AG08396 (cell line): Measurements from ENCODE around the gene MAML3.

Experiments used
- DNase-seq: peaks from one replicate; pipeline ENCODE4 v3.0.0; 2012; ENCODE audit warnings: low spot score, mixed read lengths

Gene MAML3

DNA sequence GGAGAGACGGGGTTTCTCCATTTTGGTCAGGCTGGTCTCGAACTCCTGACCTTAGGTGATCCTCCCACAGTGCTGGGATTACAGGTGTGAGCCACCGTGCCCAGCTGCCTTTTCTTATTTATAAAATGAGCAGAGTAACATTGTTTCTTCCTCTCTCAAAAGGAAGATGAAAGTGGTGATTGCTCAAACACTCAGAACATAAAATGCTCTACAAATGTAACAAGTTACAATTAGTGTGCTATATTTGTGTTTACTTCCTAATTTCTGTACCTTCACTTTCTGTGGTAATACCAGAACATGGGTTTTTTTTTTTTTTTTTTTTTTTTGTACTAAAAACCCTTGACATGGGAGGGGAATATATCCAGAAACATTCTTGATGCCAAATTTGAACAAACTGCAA lies 290.5 kb downstream of the MAML3 start:
- DNase-seq: no peak

DNA sequence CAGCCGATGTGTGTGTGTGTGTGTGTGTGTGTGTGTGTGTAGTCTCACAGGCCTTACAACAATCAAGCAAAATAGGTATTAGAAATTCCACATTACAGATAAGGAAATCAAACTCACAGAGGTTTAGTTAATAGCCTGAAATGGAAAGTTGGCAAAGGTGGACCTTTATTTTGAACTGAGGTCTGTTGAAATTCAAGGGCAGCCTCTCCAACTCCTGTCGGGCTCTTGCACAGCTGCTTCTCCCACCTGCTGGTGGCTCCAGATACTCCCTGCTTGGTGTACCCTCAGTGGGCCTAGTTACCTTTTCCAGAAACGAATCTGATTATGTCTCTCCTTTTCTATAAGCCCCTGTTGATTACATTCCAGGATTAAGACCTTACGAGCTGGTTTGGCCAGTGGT lies 292.5 kb downstream of the MAML3 start:
- no peak for DNase-seq

DNA sequence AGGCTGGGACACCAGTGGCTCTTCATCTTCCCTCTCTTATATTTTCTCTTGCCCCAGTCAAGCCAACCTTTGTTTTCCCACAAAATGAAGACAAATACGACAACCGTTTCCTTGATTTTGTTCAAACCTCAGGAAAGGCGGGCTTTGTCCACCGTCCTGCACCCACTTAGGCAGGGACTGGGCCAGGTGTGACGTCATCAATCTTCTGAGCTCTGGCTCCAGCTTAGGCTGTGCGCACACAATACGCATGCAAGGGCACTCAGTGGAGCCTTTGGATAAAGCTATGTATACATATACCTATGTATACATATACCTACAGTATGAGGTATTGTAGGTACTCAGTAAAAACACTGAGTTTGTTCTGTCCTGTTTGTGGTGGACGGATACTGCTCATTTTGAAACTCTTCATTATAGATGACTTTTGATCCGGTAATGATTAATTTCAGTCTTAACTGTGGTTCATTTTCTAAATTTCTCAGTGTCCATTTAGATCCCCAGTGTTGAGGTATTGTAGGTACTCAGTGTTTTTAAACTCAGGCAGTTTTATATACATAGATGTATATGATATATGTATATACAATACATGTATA lies 293.5 kb downstream of the MAML3 start:
- no peak for DNase-seq

DNA sequence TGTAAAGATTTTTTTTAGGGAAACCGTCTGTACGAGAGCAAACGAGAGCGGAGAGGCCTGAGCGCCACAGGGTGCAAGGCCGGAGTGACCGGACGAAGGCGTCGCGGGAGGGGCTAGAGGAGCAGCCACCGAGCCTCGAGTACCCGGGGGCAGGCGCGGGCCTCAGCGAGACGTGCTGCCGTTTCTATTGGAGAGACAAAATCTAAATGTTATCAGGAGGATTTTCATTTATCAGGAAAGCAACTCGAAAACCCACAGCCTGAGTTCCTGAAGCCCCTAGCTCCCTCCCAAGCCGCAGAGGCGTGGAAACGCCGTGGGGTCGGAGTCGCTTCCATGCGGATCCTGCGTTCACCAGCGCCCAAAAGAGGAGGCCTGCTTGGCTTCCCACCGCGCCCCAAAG lies 294.1 kb downstream of the MAML3 start:
- DNase-seq: no peak

DNA sequence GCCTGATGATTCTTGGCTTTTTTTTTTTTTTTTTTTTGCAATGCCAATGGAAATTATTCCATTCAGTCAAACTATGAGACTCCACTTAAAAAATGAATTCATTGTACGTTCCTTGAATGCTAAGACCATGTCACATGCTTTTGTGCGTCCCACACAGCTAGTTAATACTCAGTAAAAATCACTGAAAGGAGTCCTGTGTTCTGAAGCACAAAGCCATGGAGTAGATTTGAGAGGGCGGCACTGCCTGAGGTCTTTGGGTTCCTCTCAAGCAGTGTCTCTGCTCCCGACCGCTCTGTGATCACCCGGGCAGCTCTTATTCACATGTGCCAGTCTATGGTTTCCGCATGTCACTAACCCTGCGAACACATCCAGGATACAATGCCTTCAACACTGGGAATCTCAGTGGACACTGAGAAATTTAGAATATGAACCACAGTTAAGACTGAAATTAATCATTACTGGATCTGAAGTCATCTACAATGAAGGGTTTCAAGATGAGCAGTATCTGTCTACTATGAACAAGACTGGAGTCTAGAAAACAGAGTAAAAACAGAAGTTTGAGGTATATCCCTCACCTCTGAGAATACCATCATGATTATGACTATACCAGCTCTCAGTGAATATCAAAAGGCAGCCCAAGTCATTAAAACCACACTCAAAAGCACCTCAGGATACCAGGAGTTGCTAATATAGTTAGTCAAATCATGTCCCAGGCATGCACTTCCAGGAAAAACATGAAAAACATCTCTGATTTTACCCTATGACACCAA lies 295.4 kb downstream of the MAML3 start:
- DNase-seq: no peak

DNA sequence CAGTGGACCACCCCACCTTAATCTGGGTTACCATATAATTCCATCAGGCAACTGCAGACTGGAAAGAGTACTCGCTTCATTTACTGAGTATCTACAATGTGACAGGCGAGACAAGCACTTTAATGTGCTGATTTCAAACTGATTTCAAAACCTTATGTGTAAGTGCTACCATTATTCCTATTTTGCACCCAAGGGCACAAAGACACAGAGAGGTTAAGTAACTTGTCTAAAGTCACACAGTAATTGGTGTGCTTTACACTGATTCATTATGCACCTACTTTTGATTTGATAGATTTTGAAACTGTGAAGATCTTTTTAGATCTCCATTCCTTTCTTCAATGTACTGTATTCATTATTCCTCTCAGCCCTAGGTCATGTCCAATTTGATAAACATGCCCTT lies 296.0 kb downstream of the MAML3 start:
- no peak for DNase-seq

DNA sequence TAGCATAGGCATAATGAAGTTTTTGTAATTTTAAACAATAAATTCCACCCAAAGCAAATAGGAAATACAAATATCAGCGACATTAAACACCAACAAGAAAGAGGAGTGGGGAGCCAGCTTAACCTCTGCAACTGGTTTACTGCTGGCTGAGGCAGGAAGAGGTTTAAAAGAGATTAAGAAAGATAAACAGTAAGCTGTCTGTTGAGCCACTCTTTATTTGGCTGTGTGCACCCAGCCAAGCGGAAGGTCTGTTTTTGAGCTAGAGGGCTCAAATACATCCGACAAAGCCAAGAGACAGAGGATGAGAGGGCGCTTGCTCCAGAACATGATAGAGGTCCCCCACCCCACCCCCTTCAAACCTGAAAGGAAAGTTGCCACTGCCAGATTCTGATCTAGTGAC lies 297.0 kb downstream of the MAML3 start:
- DNase-seq: no peak

DNA sequence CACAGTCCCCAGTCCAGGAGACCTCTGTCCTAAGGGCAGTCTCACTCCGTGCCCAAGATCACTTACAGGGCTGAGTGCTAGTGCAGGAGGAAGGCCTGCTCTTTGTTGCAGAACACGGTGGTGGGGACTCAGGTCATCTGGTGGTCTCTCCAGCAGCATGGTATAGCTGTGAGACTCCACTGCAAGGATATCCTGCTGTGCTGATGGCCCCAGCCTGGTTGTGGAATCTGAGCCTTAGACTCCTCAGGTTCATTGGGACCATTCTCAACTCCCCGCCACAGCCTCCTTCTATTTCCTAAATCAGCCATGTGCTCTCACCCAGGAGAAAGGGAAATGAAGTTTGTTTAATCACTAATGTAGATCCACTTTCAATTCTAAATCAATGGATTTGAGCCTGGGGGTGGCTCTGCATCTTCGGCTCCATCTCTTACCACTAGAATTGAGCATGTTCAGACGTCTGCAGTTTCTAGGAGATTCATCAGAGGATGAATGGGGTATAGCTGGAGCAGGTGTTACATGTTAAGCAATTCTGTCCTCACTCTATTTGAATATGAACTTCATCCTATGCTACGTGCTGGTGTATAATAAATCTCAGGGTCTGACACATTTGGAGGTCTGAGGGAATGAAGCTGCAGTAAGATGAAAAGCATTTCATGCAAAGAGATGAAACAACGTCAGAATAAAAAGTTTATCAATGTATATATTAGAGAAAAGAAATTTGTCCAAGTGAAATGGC lies 299.1 kb downstream of the MAML3 start:
- DNase-seq: no peak

DNA sequence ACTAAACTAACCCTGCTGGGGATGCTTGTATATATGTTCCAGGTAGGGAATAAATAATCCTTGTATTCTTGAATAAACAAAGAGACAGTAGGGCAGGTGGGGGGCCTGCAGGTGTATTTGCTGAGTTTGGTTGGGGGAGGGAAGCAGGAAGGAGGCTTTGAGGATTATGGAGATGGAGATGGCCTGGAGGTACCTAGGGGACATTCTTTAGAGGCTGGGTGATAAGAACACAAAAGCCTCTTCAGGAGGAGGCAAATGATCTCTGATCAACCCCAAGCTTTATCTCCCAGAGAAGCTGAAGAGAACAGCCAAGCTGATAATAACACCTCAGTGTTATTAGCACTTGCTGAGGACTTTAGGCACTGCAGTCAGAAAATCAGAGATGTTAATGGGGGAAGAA lies 300.7 kb downstream of the MAML3 start:
- no peak for DNase-seq

DNA sequence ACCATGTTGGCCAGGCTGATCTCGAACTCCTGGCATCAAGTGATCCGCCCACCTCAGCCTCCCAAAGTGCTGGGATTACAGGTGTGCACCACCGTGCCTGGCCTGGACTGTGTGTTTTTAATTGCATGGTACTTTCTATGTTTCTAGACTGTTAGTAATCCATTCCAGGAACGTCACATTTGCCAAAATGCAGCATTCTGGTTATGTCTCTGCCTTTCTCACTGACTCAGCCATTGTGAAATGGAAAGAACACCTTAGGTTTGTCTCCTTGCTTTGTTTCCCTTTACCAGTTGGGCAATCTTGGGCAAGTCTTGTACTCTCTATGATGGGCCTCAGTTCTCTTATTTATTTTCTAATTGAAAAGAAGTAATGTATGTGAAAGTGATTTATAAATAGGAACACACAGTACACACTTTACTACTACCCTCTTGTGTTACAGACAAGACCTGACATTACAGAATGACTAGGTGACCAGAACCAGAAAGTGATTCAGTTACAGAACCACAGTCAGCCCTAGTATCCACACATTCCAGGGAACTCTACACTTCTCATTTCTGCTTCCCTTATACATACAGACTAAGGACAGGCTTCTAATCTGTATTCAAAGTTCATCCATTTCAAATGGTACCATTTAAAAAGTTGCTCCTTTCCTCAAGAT lies 301.2 kb downstream of the MAML3 start:
- no peak for DNase-seq

DNA sequence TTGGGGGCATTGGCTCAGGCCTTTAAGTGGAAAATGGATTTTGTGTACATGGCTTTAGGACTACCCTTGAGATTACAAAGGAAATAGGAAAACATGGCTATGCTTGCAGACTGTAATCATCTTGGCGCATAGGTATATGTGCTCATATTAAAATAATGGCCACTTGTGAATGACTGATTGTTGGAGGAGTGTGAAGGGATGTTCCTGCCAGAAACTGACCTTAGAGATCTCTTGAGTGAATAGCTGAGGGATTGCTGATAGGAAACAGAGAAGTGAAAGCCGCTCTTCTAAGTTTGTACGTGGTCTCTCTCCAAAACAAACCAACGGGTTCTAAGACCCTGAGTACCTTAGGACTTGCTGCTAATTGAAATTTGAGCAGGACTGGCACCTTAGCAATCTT lies 302.3 kb downstream of the MAML3 start:
- DNase-seq: no peak

DNA sequence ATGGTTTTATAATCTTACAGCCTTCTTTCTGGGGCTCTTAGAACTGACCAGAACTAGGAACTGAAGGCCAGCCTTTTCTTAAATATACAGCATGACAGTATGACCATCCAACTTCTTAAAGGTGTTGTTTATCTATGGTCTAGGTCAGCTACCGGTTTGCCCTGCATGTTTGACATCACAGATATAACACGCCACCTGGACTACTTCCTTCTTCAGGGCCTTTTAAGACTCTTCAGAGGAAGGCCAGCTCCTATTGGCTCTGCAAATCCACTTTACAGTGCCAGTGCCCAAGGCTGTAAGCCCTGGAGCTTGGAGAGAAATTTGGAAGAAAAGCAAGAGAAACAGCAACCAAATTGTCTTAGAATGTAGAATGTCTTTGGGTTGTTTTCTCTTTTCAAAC lies 302.9 kb downstream of the MAML3 start:
- DNase-seq: no peak

DNA sequence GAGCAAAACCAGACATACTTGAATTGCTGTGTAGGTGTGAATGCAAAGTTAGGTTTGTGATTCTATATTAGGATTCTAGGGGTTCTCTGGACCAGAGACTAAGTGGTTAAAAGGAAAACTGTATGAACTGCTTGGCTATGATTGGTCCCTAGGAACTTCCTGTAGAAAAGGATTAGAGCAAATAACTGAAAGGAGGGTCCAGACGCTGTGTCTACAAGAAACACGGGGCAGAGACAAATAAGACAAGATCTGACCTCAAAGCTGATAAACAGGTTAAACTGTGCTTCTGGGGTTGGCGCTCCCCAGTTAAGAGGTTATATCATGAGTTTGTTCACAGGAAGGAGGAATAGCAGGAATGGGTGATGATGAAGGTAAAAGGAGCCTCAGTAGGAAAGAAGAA lies 304.8 kb downstream of the MAML3 start:
- DNase-seq: no peak

DNA sequence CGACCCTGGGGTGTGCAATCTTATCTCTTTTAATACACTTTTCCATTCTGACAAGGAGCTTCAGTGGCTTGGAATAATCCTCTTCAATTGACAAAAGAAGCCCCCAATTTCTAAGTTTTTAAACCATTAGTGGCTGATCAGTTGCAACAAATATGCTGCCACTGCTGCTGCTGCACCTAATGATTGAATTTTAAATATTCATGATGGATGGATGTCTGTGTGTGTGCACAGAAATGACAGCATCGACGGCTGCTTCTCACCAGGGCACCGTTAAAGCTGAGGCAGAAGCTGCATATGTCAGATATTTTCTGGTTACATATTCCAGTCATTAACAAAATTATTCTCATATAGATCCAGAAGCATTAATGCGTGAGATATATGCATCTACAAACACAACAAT lies 306.0 kb downstream of the MAML3 start:
- DNase-seq: no peak

DNA sequence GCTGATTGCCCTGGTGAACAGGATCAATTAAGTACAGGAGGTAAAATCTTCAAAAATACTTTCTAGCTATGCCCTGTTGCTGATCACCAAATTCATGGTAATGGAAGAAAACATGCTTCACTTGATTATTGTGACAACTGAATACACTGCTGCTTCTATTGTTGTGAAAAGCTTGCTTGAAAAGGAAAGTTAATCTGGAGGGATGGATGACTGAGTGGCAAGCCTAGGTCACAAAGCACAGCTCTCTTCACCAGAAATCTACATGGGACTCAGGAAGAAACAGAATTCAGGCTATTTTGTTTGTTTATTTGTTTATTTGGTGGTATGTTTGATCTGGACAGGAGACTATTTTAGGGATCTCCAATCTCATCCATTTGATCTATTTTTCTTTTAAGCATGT lies 306.4 kb downstream of the MAML3 start:
- DNase-seq: no peak

DNA sequence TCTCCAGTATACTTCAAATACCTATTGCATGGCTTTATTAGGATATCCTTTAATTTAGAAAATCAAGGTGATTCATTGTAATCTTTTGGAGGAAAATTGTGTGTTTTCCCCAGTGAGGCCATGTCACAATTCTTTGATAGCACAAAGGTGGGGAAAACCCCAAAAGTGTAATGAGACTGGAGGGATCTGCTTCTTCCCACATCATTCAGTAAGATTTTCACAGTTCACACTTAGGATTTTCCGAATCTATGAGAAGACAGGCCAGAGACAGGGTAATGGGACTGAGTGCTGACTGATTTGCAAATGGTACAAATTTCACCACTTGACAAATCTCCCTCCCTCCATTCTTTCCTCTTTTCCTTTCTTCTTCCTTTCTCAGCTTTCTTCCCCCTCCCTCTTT lies 307.2 kb downstream of the MAML3 start:
- DNase-seq: no peak

DNA sequence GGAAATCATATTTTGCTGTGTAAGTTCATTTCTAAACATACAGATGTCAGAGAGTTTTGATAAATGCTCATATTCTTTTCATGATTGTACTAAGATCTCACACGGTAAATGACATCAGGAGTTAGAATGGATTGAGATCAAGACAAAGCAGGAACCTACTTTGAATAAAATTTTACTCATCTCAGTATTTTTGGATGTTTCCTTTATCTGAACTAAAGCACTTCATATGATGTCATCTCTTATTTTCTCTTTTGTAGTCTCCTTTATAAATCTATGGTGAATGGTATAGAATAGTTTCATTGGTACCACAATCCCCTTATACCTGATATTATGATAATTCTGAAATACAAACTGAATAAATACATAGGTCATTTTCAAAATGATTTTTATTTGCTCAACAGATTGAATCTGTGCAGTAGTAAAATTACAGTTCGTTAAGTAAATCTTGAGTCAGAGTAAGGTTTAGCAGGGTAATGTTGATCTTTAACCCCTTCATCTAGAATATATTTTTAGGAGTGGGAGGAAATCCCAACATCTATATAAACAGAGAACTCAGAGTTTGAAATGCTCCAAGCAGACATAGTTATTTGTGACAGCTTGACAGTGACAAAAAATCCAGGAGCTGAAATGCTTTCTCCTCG lies 308.4 kb downstream of the MAML3 start:
- DNase-seq: no peak

DNA sequence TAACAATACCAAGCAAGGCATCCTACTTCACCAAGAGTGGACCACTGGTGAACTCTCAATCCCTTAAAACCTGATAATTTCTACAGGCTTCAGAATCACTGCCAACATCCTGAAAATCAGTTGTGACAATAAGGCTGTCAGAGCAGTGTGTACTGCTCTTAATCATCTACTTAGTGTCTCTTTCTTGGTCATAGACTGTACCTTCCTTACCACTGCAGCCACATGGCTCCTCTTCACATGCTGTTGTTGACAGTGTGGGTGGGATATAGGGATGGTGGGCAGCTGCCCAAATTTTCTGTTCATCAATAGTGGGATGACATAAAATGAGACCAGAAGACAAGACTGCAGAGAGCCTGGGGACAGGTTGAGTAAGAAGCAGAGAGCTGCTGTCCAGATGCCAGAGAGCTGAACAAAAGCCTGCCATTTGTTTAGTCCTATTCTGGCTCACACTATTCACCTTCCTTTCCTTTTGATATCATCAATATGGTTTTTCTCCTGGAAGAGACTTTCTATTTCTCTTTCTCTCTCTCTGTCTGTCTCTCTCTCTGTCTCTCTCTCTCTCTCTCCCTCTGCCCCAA lies 309.4 kb downstream of the MAML3 start:
- DNase-seq: no peak

DNA sequence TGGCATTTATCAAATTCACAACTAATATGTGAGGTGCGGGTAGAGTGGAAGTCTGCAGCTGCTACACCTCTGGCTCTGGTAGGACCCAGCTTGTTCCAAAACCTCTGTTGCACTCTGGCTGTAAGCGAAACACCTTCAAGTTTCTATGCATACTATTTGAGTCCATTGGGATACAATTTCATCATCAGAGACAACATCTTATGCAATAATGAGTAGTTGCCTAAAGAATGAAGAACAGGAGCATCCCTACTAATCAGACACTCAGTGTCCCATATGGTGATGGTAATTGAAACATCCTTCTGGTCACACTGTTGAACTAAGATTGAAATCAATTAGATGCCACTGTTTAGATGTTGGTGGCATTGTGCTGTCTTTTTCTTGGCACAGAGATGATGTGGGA lies 309.9 kb downstream of the MAML3 start:
- no peak for DNase-seq

DNA sequence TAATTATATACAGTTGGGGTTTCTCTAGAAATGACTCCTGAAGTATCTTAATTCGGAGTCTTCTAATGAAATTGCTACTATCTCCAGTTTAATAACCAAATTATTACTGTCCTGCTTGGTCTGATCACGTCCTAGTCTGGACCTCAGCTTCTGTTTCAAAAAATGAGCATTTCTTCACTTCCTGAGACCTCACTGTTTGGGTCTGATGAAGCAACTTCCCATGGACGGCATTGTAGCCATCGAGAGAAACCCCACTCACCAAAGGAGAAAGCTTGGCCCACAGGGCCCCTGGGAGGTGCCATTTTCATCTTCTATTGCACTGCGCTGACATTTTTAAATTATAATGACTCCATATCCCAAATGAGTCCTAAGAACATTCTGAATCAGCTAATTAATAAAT lies 310.3 kb downstream of the MAML3 start:
- DNase-seq: no peak

DNA sequence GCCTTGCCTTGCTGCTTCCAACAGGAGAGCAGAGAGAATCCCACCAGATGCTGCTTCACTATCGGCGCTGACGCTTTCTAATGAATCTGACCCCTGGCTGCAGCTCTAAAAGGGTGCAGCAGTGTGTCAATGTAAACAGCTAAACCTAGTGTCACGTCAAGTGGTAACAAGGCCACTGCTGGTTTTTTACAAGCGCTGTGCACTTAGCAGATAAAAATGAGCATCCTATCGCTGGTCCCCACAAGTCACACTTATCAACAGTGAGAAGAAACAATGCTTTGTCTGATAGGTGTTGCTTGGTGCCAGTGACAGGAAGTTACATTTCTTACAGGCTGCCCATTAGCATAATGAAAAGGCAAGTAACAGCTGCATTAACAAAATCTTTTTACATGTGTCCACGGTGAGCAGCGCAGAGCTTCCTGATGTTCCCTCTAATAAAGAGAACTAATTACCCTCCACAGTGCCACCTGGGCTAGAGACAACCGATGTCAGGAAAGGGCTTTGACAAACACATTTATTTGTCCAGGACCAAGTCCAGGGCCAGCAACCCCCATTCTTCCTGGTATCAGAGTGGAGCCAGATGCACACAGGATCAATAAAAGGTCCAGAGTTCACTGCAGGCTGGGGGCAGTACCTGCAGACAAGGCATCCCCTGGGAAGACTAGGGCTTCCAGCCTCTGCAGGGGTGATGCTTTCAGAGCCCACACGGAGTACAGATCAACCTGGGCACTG lies 312.4 kb downstream of the MAML3 start:
- DNase-seq: no peak
